Measurements from ENCODE around the gene SNX11. TPM values are rescaled to one million over a fixed set of nuclear protein-coding genes. Genes with fewer than 3 reads are reported as not detected.

The SNX11 gene
- total RNA-seq, 2 donors from 2014 or later, result 18.8 to 22.3 TPM

GRCh38 chr17:48150597-48151001, 43.0 kb downstream of the SNX11 start:
- no peak for DNase-seq (ENCODE audit: low spot score)
- intact Hi-C loops (cut with DNase I), result no loop called here

GRCh38 chr17:48151220-48151619, 43.7 kb downstream of the SNX11 start:
- DNase-seq (ENCODE audit: low spot score), result no peak
- intact Hi-C loops (cut with DNase I), result no loop called here

GRCh38 chr17:48152289-48152688, 44.7 kb downstream of the SNX11 start:
- DNase-seq (ENCODE audit: low spot score), result no peak
- intact Hi-C loops (cut with DNase I), result no loop called here

GRCh38 chr17:48153691-48154358, 46.3 kb downstream of the SNX11 start:
- intact Hi-C loops (cut with DNase I), result no loop called here
- DNase-seq (ENCODE audit: low spot score), result no peak

- intact Hi-C loops (cut with DNase I), result no loop called here
- DNase-seq (ENCODE audit: low spot score), result no peak
These were observed 48.5 kb downstream of the SNX11 start for GRCh38 chr17:48155889-48156611.

GRCh38 chr17:48159232-48159631, 51.7 kb downstream of the SNX11 start:
- intact Hi-C loops (cut with DNase I), result no loop called here
- DNase-seq (ENCODE audit: low spot score), result no peak

GRCh38 chr17:48160177-48161081, 52.9 kb downstream of the SNX11 start:
- intact Hi-C loops (cut with DNase I), result no loop called here
- no peak for DNase-seq (ENCODE audit: low spot score)

GRCh38 chr17:48161127-48161905, 53.8 kb downstream of the SNX11 start:
- intact Hi-C loops (cut with DNase I), result no loop called here
- DNase-seq (ENCODE audit: low spot score), result no peak

GRCh38 chr17:48162306-48162934, 54.9 kb downstream of the SNX11 start:
- no peak for DNase-seq (ENCODE audit: low spot score)
- intact Hi-C loops (cut with DNase I), result no loop called here

GRCh38 chr17:48162946-48163506, 55.5 kb downstream of the SNX11 start:
- no peak for DNase-seq (ENCODE audit: low spot score)
- intact Hi-C loops (cut with DNase I), result no loop called here

GRCh38 chr17:48163809-48164208, 56.2 kb downstream of the SNX11 start:
- DNase-seq (ENCODE audit: low spot score), result no peak
- intact Hi-C loops (cut with DNase I), result no loop called here

GRCh38 chr17:48169926-48170325, 62.4 kb downstream of the SNX11 start:
- no peak for DNase-seq (ENCODE audit: low spot score)
- intact Hi-C loops (cut with DNase I), result no loop called here

Small RNAs within 50 kb of the gene (microRNA-seq; reads per million reads assigned to microRNA genes)
- gene MIR1203 (ENCODE audit: borderline microRNAs expressed in 2 of 2), result 0 reads per million in 2 donors

Other genes starting within 250 kb of the SNX11 start
- gene SP2, start 211.5 kb upstream of the SNX11 start, total RNA-seq, result 10 to 100 TPM; 13.0 to 15.8 TPM
- gene PNPO, start 166.2 kb upstream of the SNX11 start, total RNA-seq, result 10 to 100 TPM; 14.5 to 18.8 TPM
- not detected for gene PRR15L, start 149.9 kb upstream of the SNX11 start, total RNA-seq
- gene CDK5RAP3, start 136.7 kb upstream of the SNX11 start, total RNA-seq, result 10 to 100 TPM; 80.3 to 95.8 TPM
- 100 to 1,000 TPM in 1 of 2 donors, 10 to 100 TPM in 1; 75.0 to 136 TPM for gene COPZ2, start 70.0 kb upstream of the SNX11 start, total RNA-seq
- 100 to 1,000 TPM; 255 to 263 TPM for gene NFE2L1, start 59.4 kb upstream of the SNX11 start, total RNA-seq
- gene CBX1, start 6.3 kb upstream of the SNX11 start, total RNA-seq, result 10 to 100 TPM; 38.7 to 46.1 TPM